CD4-positive, alpha-beta T cell treated with Interleukin-21 for 1 hour (primary cell): ENCODE results near the gene ST3GAL4.
"Not testable (repeated sequence)": the region's sequence is repeated elsewhere in the genome, so short reads cannot be mapped to it uniquely, and the experiment has no call there.

Experiments used
- DNase-seq: peaks from one replicate; pipeline ENCODE4 v3.0.0-alpha.2; 2020

ST3GAL4 gene

DNA sequence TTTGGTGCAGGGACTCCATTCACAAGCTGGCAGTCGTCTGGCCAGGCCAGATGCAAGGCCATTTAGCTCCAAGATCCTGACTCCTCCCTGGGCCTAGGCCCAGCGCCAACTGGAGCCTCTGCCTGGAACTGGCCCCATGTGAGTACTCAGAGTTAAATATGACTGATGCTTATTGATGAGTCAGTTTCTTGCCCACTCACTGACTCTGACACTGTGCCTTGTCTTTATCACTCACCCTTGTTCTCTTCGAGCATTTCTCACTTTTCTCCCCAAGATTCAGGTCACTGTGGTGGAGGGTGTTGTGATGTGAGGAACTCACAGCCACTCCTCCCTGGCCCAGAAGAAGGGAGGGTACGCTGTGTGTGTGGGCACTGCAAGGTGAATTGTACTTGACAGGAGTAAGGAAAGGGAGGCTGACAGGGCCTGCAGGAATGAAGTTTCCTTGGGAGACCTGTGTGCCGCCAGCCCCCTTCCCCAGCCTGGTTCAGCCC, 23.2 kb upstream of the ST3GAL4 start:
- peak; percentile 40 for DNase-seq

DNA sequence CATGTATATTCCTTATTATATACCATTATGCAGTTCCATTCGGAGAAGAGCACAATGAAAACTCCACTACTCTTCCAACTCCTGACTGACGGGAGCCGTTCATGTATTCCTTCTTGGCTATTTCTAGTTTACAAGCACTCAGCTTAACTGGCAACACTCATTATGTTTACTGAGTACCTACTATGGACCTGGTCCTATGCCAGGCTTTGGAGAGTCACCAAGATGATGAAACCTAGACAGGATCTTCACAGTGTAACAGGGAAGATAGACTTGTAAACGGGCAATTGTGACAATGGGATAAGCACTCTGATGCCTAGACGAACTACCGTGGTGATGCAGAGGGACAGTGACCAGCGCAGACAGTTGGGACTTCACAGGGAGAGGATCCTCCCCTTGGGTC, 22.3 kb upstream of the ST3GAL4 start:
- no peak for DNase-seq

DNA sequence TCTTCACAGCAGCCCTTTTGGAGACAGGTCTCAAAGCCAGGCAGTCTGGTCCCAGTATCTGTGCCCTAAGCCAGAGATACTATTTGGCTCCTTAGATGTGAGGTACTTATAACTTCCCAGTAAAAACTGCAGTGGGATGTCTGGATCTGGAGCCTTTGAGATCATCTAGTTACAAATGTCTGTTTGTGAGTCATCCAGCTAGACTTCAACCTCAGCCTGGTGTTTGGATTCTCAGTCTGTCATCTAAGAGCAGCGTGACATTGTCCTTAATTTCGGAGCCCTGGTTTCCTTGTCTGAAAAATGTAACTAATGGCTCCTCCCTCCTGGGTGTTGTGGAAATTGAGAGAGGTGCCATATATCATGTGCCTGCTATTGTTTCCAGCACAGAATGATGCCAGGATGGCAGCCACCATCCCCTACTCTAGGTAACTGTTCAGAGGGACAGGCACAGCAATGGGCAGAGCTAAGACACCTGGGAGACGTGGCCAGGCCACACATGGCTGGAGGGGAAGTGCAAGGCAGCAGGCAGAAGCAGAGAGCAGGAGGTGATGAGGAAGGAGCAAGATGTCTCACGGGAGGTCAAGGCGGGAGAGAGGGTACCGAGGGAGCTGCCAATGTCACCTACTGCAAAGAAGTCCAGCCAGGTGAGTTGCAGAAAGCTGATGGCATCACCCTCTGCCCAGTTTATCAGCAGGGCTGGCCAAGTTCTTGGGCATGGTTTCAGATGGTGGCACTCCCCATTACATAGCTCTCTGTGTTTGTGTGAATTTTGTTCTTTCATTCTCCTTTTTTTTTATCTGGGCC, 20.6 kb upstream of the ST3GAL4 start:
- DNase-seq, result no peak

DNA sequence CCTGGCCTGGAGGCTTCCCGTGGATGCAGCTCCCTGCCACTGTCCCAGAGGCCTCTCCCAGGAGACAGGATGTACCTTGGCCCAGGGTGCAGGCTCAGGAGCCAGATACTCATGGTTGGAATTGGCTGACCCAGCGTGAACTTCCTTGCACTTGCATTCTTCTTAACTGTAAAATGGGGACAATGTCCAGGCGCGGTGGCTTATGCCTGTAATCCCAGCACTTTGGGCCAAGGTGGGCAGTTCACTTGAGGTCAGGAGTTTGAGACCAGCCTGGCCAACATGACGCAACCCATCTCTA, 20.1 kb upstream of the ST3GAL4 start:
- DNase-seq, result no peak

GRCh38 chr11:126336138-126336541, 19.3 kb upstream of the ST3GAL4 start:
- no peak for DNase-seq

DNA sequence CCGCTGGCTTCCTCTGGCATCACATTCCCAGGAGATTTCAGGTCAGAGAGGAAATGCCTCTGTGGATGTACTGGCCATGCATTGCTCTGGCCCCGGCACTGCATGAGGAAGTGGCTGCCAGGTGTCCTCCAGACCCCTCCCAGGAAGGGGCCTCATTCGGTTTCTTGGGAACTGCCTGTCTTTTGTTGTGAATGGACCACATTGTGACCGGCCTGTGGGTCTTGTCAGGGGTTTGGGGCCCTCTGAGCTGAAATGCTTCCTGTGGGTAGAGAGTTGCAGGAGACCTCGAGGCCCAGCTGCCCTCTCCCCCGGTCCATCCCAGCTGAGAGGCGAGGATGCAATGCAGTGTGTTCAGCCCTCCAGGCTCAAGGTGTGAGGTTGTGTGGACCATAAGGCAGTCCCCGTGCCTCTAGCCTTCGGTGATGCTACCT, 18.8 kb upstream of the ST3GAL4 start:
- DNase-seq, result no peak

DNA sequence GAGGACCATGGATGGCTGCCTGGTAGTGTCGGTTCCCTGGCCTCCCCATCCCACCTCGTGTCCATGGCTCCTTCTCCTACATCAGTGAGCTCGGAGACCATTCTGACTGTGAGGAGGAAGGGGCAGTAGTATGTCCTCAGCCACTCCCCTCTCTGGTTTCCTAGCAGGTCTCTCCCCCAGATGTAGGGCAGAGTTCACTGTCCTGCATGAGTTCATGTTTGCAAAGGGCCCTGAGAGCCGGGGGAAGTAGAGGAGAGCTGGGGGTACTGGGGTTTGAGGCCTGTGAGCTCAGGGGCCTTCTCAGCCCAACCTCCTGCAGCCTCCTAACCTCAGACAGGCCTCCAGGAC, 18.4 kb upstream of the ST3GAL4 start:
- DNase-seq, result no peak

GRCh38 chr11:126337474-126338241, 17.8 kb upstream of the ST3GAL4 start:
- DNase-seq, result no peak

DNA sequence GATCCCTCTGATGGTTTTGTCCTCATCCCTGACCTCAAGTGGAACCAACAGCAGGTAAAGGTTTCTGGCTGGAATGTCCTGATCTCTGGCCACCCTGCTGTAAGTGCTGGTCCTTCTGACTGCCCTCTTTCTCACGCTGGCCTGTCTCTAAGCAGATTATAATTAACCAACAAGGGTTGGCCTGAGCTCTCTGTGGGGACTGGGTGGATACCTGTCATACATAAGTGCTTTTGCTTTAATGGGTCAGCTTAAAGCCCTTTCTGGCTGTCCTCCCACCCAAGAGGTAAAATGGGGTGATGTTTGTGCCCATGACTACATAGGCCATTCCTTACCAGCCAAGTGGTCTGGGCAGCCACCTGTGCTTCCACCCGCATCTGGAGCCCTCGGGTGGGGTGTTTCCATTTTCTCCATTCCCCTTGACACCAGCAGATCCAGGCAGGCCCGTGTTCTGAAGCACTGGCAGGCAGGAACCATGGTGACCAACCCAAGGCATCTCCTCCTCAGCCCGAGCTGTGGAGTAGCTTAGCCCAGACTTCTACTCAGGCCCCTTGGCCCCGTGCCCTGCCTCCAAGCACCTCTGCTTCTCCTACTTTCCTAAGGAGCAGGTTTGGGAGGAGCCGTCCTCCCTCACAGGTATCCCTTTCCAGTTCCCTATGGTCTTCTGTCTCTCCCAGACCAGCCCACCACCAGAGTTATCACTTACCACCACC, 17.0 kb upstream of the ST3GAL4 start:
- no peak for DNase-seq

GRCh38 chr11:126339073-126339862, 16.2 kb upstream of the ST3GAL4 start:
- DNase-seq, result no peak

GRCh38 chr11:126339863-126340434, 15.5 kb upstream of the ST3GAL4 start:
- no peak for DNase-seq

GRCh38 chr11:126340960-126341606, 14.4 kb upstream of the ST3GAL4 start:
- DNase-seq, result no peak

DNA sequence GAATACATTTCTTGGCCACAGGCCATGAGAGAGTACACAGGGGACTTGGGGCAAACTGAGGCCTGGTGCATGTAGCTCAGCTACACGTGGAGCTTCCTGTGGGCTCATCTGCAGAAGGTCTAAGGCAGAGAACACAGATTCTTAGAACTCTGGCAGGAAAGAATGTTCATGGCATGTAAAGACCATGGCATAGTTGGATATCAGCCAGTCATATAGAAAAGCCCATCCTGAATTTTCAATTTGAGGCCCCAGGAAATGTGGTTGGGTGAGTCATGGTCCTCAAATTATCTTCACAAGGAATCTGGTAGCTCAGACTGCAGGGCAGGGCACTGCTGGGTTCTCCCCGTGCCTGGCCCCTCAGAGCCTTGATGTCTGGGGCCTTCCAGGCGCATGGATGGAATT, 13.7 kb upstream of the ST3GAL4 start:
- DNase-seq, result no peak

DNA sequence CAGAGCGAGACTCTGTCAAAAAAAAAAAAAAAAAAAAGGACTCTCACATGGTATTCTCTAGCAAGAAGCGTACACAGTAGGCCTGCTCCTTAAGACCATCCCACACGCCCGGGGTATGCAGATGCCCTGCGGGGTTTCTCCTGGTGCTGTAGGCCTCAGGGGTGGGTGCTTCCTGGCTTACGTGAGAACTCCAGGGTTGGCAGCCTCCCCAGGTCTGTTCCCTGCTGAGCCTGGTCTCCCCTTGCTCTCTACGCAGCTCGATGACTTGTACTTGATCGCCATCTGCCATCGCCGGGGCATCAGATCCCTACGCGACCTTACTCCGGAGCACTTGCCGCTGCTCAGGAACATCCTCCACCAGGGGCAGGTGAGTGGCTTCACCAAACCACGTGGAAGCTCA, 12.4 kb upstream of the ST3GAL4 start:
- no peak for DNase-seq

DNA sequence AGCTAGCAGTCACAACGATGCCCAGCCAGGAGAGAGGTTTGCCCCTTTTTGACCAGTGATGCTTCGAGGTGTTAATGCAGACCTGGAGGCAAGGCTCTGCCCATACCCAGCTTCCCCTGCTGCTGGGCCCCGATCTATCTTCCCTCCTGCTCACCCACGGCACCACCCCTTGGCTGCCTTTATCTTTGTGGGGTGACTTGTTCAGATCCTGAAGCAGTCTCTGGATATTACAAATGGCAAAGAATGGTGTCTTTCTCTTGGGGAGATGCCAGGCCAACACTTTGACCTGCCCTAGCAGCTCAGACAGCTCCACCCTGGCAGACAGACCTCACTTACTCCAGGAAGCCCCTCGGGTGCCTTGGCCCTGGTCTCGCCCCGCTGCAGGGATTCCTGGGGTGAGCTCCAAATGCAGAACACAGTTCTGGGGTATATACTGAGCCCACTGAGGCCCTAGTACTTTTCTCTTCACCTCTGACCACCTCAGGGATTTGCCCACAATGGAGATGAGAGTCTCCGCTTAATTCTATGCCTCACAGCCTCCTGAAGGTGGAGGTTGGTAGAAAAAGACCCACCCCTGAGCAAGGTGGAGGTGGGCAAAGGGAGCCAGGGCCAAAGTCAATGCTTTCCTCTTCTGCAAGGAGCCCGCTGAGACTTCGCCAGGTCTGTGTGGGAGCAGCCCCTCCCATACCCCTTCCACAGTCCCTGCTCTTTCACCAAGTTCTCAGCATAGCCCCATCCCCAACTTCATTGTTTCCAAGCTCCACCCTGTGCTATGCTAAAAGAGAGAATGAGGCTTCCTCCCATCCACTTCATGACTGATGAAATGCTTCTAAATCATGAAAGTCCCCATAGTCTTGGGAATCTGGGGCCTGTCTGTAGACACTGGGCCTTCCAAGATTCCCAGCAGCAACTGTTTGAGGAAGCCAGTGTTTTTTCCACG, 11.1 kb upstream of the ST3GAL4 start:
- DNase-seq, result no peak

GRCh38 chr11:126345283-126345682, 10.2 kb upstream of the ST3GAL4 start:
- DNase-seq, result no peak

GRCh38 chr11:126345759-126346585, 9.5 kb upstream of the ST3GAL4 start:
- DNase-seq, result peak; percentile 11

- no peak for DNase-seq
Observed at GRCh38 chr11:126346586-126346940, 8.9 kb upstream of the ST3GAL4 start.

DNA sequence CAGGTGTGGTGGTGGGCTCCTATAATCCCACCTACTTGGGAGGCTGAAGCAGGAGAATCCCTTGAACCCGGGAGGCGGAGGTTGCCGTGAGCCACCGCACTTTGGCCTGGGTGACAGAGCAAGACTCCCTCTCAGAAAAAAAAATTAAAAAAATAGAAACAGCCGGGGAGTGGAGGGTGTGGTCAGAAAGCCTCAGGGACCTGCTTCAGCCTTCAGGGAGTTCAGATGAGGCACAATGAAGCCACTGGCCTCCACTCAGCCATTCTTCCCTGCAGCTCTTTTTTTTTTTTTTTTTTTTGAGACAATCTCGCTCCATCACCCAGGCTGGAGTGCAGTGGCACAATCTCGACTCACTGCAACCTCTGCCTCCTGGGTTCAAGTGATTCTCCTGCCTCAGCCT, 8.5 kb upstream of the ST3GAL4 start:
- not testable (repeated sequence) for DNase-seq
